ENCODE data around the gene EI24.
"Not testable (repeated sequence)": the region's sequence is repeated elsewhere in the genome, so short reads cannot be mapped to it uniquely, and the experiment has no call there.

EI24 gene

DNA sequence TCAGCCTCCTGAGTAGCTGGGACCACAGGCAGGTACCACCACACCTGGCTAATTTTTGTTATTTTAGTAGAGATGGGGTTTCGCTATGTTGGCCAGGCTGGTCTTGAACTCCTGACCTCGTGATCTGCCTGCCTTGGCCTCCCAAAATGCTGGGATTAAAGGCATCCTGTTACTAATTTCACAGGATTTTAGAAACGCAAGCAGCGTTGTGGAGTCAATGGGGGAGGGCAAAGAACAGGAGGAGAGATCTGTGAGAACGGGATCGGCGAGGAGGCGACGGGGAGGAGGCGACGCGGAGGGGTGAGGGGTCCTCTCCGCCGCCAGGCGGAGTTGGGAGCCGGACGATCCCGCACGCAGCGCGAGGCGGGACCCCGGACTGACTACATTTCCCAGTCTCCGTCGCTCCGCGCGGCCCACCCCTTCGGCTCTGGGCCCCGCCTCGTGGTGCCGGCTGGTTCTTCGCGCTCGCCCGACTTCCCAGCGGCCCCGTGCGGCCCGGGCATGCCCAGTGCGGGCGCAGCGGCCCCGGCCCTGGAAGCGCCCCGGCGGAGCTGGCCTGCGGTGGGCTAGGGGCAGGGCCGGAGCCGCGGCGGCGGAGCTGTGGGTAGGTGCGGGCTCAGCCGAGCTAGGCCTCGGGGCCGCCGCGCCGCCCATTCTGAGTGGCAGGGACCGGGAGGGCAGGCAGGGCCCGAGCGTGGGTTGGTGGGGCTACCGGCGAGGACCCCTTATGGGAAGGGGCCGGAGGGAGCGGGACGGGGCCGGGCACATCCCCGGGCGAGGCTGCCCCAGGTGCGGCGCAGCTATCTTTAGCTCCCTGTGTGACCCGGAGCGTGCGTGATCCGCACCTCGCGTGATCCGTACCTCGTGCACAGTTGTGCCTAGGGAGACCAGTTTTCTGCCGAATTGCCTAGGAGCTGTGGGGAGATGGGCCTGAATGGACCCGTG lies at the start of gene EI24:
Gene EI24 (plus strand): TSS at position 508 of the 945 bp plus-strand sequence. CDS start 3,051 bp downstream, outside the sequence.
- Histone ChIP-seq H3K9ac (ENCODE audit: low read depth, low read length) (peak within 1 kb of the TSS; percentile 94), H3K4me1 (ENCODE audit: insufficient read depth, low read length) (no peaks in the 10 kb centered on the region; the same call in 1 of the 2 replicates), H3K9me3 (ENCODE audit: insufficient read depth, low read depth, low read length) (no peaks in the 10 kb centered on the region; the same call in 1 of the 2 replicates), H3K27ac (ENCODE audit: low read length) (no peak within 1 kb of the TSS), H3K4me3 (ENCODE audit: low read length) (peak within 1 kb of the TSS; percentile 97), H3K27me3 (ENCODE audit: insufficient read depth, low read length) (no peaks in the 10 kb centered on the region), H3K36me3 (ENCODE audit: insufficient read depth, low read depth, low read length) (peaks cover 23% of the 10 kb centered on the region)

- Histone ChIP-seq H3K27me3 (ENCODE audit: insufficient read depth, low read length) (no peaks in the 10 kb centered on the region), H3K9ac (ENCODE audit: low read depth, low read length) (no peak overlapping the region), H3K9me3 (ENCODE audit: insufficient read depth, low read depth, low read length) (peaks cover 13% of the 10 kb centered on the region; the same call in 1 of the 2 replicates), H3K36me3 (ENCODE audit: insufficient read depth, low read depth, low read length) (no peaks in the 10 kb centered on the region), H3K4me1 (ENCODE audit: insufficient read depth, low read length) (peaks cover 15% of the 10 kb centered on the region; the same call in 1 of the 2 replicates), H3K27ac (ENCODE audit: low read length) (no peak overlapping the region), H3K4me3 (ENCODE audit: low read length) (no peak overlapping the region)
Observed at GRCh38 chr11:125519860-125520834, 49.1 kb upstream of the EI24 start.

DNA sequence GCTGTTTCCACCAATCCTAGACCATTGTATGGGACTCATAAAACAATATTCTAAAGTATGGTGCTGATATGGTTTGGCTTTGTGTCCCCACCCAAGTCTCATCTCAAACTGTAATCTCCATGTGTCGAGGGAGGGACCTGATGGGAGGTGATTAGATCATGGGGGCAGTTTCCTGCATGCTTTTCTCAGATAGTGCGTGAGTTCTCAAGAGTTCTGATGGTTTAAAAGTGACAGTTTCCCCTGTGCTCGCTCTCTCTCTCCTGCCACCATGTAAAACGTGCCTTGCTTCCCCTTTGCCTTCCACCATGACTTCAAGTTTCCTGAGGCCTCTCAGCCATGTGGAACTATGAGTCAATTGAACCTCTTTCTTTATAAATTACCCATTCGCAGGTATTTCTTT lies 44.0 kb upstream of the EI24 start:
- H3K27me3 ChIP-seq (ENCODE audit: insufficient read depth, low read length): no peaks in the 10 kb centered on the region
- no peaks in the 10 kb centered on the region for H3K4me1 ChIP-seq (ENCODE audit: insufficient read depth, low read length)
- no peak overlapping the region for H3K27ac ChIP-seq (ENCODE audit: low read length)
- H3K36me3 ChIP-seq (ENCODE audit: insufficient read depth, low read depth, low read length): no peaks in the 10 kb centered on the region
- no peak overlapping the region for H3K9ac ChIP-seq (ENCODE audit: low read depth, low read length)
- H3K9me3 ChIP-seq (ENCODE audit: insufficient read depth, low read depth, low read length): peaks cover 3% of the 10 kb centered on the region; the same call in 1 of the 2 replicates
- no peak overlapping the region for H3K4me3 ChIP-seq (ENCODE audit: low read length)

- H3K27me3 ChIP-seq (ENCODE audit: insufficient read depth, low read length): no peaks in the 10 kb centered on the region
- H3K9ac ChIP-seq (ENCODE audit: low read depth, low read length): no peak overlapping the region
- H3K4me1 ChIP-seq (ENCODE audit: insufficient read depth, low read length): no peaks in the 10 kb centered on the region
- no peaks in the 10 kb centered on the region for H3K36me3 ChIP-seq (ENCODE audit: insufficient read depth, low read depth, low read length)
- no peak overlapping the region for H3K4me3 ChIP-seq (ENCODE audit: low read length)
- H3K9me3 ChIP-seq (ENCODE audit: insufficient read depth, low read depth, low read length): no peaks in the 10 kb centered on the region
- H3K27ac ChIP-seq (ENCODE audit: low read length): no peak overlapping the region
Observed at GRCh38 chr11:125532668-125533067, 36.6 kb upstream of the EI24 start.

GRCh38 chr11:125535585-125535984 lies 33.7 kb upstream of the EI24 start:
- Histone ChIP-seq H3K4me1 (ENCODE audit: insufficient read depth, low read length) (no peaks in the 10 kb centered on the region), H3K9ac (ENCODE audit: low read depth, low read length) (no peak overlapping the region), H3K27ac (ENCODE audit: low read length) (no peak overlapping the region), H3K9me3 (ENCODE audit: insufficient read depth, low read depth, low read length) (no peaks in the 10 kb centered on the region), H3K27me3 (ENCODE audit: insufficient read depth, low read length) (no peaks in the 10 kb centered on the region), H3K36me3 (ENCODE audit: insufficient read depth, low read depth, low read length) (no peaks in the 10 kb centered on the region), H3K4me3 (ENCODE audit: low read length) (no peak overlapping the region)

DNA sequence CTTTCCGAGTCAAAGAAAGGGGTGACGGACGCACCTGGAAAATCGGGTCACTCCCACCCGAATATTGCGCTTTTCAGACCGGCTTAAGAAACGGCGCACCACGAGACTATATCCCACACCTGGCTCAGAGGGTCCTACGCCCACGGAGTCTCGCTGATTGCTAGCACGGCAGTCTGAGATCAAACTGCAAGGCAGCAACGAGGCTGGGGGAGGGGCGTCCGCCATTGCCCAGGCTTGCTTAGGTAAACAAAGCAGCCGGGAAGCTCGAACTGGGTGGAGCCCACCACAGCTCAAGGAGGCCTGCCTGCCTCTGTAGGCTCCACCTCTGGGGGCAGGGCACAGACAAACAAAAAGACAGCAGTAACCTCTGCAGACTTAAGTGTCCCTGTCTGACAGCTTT lies 32.4 kb upstream of the EI24 start:
- not testable (repeated sequence) for H3K4me1 ChIP-seq (ENCODE audit: insufficient read depth, low read length); H3K27me3 ChIP-seq (ENCODE audit: insufficient read depth, low read length); H3K27ac ChIP-seq (ENCODE audit: low read length); H3K9me3 ChIP-seq (ENCODE audit: insufficient read depth, low read depth, low read length); H3K9ac ChIP-seq (ENCODE audit: low read depth, low read length); H3K36me3 ChIP-seq (ENCODE audit: insufficient read depth, low read depth, low read length); H3K4me3 ChIP-seq (ENCODE audit: low read length)

GRCh38 chr11:125542709-125543108 lies 26.6 kb upstream of the EI24 start:
- Histone ChIP-seq H3K36me3 (ENCODE audit: insufficient read depth, low read depth, low read length) (no peaks in the 10 kb centered on the region), H3K9me3 (ENCODE audit: insufficient read depth, low read depth, low read length) (peaks cover 17% of the 10 kb centered on the region), H3K4me1 (ENCODE audit: insufficient read depth, low read length) (no peaks in the 10 kb centered on the region), H3K27ac (ENCODE audit: low read length) (no peak overlapping the region), H3K4me3 (ENCODE audit: low read length) (no peak overlapping the region), H3K9ac (ENCODE audit: low read depth, low read length) (no peak overlapping the region), H3K27me3 (ENCODE audit: insufficient read depth, low read length) (no peaks in the 10 kb centered on the region)

DNA sequence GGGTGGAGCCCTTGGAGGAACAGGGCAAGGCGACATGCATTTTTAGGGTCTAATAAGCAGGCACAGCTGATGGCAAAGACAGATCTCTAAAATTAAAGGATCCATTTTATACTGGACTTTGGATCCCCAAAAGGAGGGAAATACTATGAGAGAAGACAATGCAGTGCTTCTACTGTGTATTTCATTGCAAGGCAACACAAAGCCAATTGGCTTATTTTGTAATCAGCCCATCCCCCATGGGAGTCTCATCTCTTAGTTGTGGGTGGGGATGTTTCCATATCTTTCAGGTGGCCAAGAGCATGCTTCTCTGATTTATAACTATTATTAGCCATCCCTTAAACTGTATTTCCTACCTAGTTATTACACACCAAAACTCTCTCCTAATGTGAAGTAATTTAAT lies 18.5 kb upstream of the EI24 start:
- H3K9ac ChIP-seq (ENCODE audit: low read depth, low read length): no peak overlapping the region
- no peak overlapping the region for H3K27ac ChIP-seq (ENCODE audit: low read length)
- H3K36me3 ChIP-seq (ENCODE audit: insufficient read depth, low read depth, low read length): no peaks in the 10 kb centered on the region
- H3K4me1 ChIP-seq (ENCODE audit: insufficient read depth, low read length): no peaks in the 10 kb centered on the region
- no peaks in the 10 kb centered on the region for H3K27me3 ChIP-seq (ENCODE audit: insufficient read depth, low read length)
- H3K4me3 ChIP-seq (ENCODE audit: low read length): no peak overlapping the region
- peaks cover 40% of the 10 kb centered on the region for H3K9me3 ChIP-seq (ENCODE audit: insufficient read depth, low read depth, low read length)

DNA sequence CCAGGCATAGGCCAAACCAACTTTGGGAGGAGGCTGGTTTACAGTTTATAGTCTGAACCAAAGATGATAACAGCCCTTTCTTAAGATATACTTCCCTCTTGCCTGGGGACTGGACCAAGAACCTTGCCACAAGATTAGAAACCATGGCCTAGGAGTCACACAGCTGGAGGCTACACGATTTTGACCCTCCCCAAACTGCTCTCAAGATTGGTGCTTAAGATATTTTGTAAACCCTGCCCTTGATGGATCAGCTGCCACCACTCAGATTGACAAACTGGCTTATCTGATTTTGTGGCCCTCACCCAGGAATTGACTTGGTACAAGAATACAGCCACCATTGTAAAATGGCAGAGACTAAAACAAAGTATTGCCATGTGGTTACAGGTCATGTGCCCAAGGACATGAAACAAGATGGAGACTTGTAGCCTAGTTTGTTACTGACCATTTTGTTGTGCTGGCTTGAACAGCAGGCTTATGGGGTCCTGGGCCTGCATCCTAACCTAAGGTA lies 17.4 kb upstream of the EI24 start:
- no peak overlapping the region for H3K4me3 ChIP-seq (ENCODE audit: low read length)
- H3K36me3 ChIP-seq (ENCODE audit: insufficient read depth, low read depth, low read length): no peaks in the 10 kb centered on the region
- H3K9me3 ChIP-seq (ENCODE audit: insufficient read depth, low read depth, low read length): peaks cover 40% of the 10 kb centered on the region
- H3K4me1 ChIP-seq (ENCODE audit: insufficient read depth, low read length): no peaks in the 10 kb centered on the region
- no peaks in the 10 kb centered on the region for H3K27me3 ChIP-seq (ENCODE audit: insufficient read depth, low read length)
- H3K27ac ChIP-seq (ENCODE audit: low read length): no peak overlapping the region
- no peak overlapping the region for H3K9ac ChIP-seq (ENCODE audit: low read depth, low read length)

DNA sequence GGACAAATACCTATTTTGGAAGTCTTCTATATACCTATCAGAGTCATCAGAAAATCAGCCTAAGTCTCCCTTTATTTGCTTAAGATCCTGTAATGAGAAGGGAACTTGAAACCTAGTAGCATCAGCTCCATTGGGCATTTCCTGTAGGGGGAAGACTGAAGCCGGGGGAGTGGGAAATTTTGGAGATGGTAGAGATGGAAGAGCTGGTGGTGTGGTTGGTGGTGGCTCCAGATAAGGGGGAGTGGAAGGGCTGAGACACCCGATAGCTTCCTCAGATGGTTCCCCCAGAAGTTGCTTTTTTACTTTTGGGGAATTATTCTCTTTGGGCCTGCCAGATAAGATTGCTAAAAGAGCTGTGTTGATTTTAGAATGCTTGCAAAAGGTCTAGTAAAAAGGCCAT lies 16.4 kb upstream of the EI24 start:
- no peaks in the 10 kb centered on the region for H3K4me1 ChIP-seq (ENCODE audit: insufficient read depth, low read length)

GRCh38 chr11:125553357-125553756 lies 15.9 kb upstream of the EI24 start:
- no peaks in the 10 kb centered on the region for H3K36me3 ChIP-seq (ENCODE audit: insufficient read depth, low read depth, low read length)
- H3K9me3 ChIP-seq (ENCODE audit: insufficient read depth, low read depth, low read length): peaks cover 40% of the 10 kb centered on the region
- H3K4me1 ChIP-seq (ENCODE audit: insufficient read depth, low read length): no peaks in the 10 kb centered on the region

More for the DNA sequence above, 16.4 kb upstream of the EI24 start:
- Histone ChIP-seq H3K27ac (ENCODE audit: low read length) (no peak overlapping the region), H3K4me3 (ENCODE audit: low read length) (no peak overlapping the region), H3K9ac (ENCODE audit: low read depth, low read length) (no peak overlapping the region), H3K27me3 (ENCODE audit: insufficient read depth, low read length) (no peaks in the 10 kb centered on the region), H3K36me3 (ENCODE audit: insufficient read depth, low read depth, low read length) (no peaks in the 10 kb centered on the region), H3K9me3 (ENCODE audit: insufficient read depth, low read depth, low read length) (peaks cover 40% of the 10 kb centered on the region)

More at GRCh38 chr11:125553357-125553756, 15.9 kb upstream of the EI24 start:
- H3K4me3 ChIP-seq (ENCODE audit: low read length): no peak overlapping the region
- no peak overlapping the region for H3K9ac ChIP-seq (ENCODE audit: low read depth, low read length)
- H3K27ac ChIP-seq (ENCODE audit: low read length): no peak overlapping the region
- H3K27me3 ChIP-seq (ENCODE audit: insufficient read depth, low read length): no peaks in the 10 kb centered on the region
